ENCODE measurements around the gene DGCR6. TPM values are rescaled to one million over a fixed set of nuclear protein-coding genes. Genes with fewer than 3 reads are reported as not detected.
A peak's percentile ranks its signal among the peaks of the same experiment; 100 is the strongest.

DGCR6 gene
- total RNA-seq, 4 donors from 2014 or later: 2.5 to 6.3 (median 4.5) TPM; not detected in 1

- no peak overlapping the region for H3K4me3 ChIP-seq
- H3K36me3 ChIP-seq: no peaks in the 10 kb centered on the region
- TF ChIP-seq, protein P1, sequence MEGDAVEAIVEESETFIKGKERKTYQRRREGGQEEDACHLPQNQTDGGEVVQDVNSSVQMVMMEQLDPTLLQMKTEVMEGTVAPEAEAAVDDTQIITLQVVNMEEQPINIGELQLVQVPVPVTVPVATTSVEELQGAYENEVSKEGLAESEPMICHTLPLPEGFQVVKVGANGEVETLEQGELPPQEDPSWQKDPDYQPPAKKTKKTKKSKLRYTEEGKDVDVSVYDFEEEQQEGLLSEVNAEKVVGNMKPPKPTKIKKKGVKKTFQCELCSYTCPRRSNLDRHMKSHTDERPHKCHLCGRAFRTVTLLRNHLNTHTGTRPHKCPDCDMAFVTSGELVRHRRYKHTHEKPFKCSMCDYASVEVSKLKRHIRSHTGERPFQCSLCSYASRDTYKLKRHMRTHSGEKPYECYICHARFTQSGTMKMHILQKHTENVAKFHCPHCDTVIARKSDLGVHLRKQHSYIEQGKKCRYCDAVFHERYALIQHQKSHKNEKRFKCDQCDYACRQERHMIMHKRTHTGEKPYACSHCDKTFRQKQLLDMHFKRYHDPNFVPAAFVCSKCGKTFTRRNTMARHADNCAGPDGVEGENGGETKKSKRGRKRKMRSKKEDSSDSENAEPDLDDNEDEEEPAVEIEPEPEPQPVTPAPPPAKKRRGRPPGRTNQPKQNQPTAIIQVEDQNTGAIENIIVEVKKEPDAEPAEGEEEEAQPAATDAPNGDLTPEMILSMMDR (IDR thresholded peaks at IDR 0.05): no peak
- TF ChIP-seq POLR2A (IDR thresholded peaks at IDR 0.05): no peak
- no peak for DNase-seq
- H3K27ac ChIP-seq: peak overlapping the region in 2 of 4 donors; percentile 67 to 77
- H3K4me1 ChIP-seq: no peaks in the 10 kb centered on the region
- no peaks in the 10 kb centered on the region for H3K9me3 ChIP-seq
- no peaks in the 10 kb centered on the region for H3K27me3 ChIP-seq
These were observed 19.4 kb downstream of the DGCR6 start for GRCh38 chr22:18925368-18926064.

DNA sequence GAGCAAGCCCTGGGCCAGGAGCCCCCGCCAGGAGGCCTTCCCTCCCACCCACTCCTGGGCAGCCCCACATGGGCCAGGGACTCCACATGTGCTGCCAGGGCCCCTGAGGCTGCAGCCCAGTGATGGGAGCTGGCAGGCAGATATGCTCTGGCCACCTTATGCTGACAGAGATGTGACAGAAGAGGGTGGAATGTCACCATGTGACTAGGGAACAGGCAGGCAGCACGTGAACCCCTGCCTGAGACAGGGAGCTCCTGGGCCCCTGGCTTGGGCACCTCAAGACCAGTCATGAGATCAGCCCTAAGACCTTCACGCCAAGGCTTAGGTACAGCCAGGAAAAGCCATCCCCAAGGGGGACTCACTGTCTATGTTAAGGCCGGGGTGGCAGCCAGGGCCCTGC is 20.9 kb downstream of the DGCR6 start:
- H3K27ac ChIP-seq: no peak overlapping the region
- no peak for DNase-seq

GRCh38 chr22:18927573-18927972 is 21.5 kb downstream of the DGCR6 start:
- H3K9me3 ChIP-seq: no peaks in the 10 kb centered on the region
- DNase-seq: no peak
- H3K4me3 ChIP-seq: no peak overlapping the region
- no peaks in the 10 kb centered on the region for H3K36me3 ChIP-seq
- H3K4me1 ChIP-seq: no peaks in the 10 kb centered on the region
- TF ChIP-seq POLR2A (IDR thresholded peaks at IDR 0.05): no peak
- TF ChIP-seq, protein P1 (IDR thresholded peaks at IDR 0.05): no peak
- no peaks in the 10 kb centered on the region for H3K27me3 ChIP-seq
- no peak overlapping the region for H3K27ac ChIP-seq

More for the DNA sequence above, 20.9 kb downstream of the DGCR6 start:
- no peaks in the 10 kb centered on the region for H3K36me3 ChIP-seq
- H3K4me3 ChIP-seq: no peak overlapping the region
- no peaks in the 10 kb centered on the region for H3K4me1 ChIP-seq
- no peaks in the 10 kb centered on the region for H3K27me3 ChIP-seq
- H3K9me3 ChIP-seq: no peaks in the 10 kb centered on the region
- TF ChIP-seq, protein P1 (IDR thresholded peaks at IDR 0.05): no peak
- TF ChIP-seq POLR2A (IDR thresholded peaks at IDR 0.05): no peak

- H3K36me3 ChIP-seq: no peaks in the 10 kb centered on the region
- DNase-seq: peak in 1 of 3 donors; percentile 45
- H3K4me3 ChIP-seq: no peak overlapping the region
- no peaks in the 10 kb centered on the region for H3K4me1 ChIP-seq
- no peaks in the 10 kb centered on the region for H3K27me3 ChIP-seq
- TF ChIP-seq POLR2A (IDR thresholded peaks at IDR 0.05): no peak
- TF ChIP-seq, protein P1 (IDR thresholded peaks at IDR 0.05): no peak
- no peaks in the 10 kb centered on the region for H3K9me3 ChIP-seq
- peak overlapping the region in 1 of 4 donors; percentile 50 for H3K27ac ChIP-seq
These were observed 23.3 kb downstream of the DGCR6 start for GRCh38 chr22:18929459-18929858.

DNA sequence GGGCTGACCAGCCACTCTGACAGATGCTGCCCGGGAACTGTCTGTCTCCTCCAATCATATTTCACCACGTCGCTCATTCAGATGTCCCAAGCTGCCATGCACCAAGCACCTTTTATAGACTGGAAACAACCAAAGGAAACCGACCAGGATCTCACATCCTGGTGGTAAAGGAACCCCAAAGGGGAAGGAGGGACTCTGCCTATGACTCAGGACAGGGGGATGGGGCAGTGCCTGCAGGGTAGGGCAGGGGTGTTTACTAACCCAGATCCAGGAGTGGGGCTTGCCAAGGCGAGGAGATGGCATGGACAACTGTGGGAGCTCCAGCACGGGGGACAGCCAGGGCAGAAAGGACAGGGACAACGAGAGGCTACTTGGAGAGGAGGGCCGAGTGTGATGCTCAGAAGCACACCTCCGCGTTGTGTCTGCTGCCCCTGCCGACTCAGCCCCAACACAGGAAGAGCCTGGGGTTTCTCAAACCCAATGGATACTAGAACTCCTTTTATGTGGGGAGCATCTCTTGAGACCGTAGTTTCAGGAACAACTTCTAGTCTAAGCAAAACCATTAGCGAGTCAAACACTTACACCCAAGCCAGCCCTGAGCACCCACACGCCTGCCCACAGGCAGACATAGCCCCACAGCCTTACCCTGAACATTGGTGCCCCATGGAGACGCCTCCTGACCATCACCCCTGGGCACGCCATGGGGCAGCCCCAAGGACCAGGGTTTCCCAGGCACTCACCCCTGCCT is 26.0 kb downstream of the DGCR6 start:
- no peak overlapping the region for H3K4me3 ChIP-seq
- H3K36me3 ChIP-seq: no peaks in the 10 kb centered on the region
- DNase-seq: no peak
- H3K27me3 ChIP-seq: no peaks in the 10 kb centered on the region
- no peaks in the 10 kb centered on the region for H3K4me1 ChIP-seq
- no peaks in the 10 kb centered on the region for H3K9me3 ChIP-seq
- TF ChIP-seq, protein P1 (IDR thresholded peaks at IDR 0.05): no peak
- no peak for TF ChIP-seq POLR2A (IDR thresholded peaks at IDR 0.05)
- no peak overlapping the region for H3K27ac ChIP-seq

All from Peyer's patch (tissue), 4 donors.